Ovary (tissue), 9 donors: ENCODE measurements around the gene XKR7. TPM values are rescaled to one million over a fixed set of nuclear protein-coding genes. Genes with fewer than 3 reads are reported as not detected.

ENCODE experiments used
- DNase-seq, 5 donors: peaks; one replicate each; pipeline ENCODE4 v3.0.0-alpha.2; 2019 to 2020
- H3K27ac ChIP-seq, 2 donors: fragments of 200-600 bp; one replicate each; pipeline versions ENCODE4 v1.5.1 to v1.8.0; 2019 to 2022
- H3K27me3 ChIP-seq: fragments of 200-600 bp; one replicate; pipeline ENCODE4 v1.8.0; 2022
- H3K36me3 ChIP-seq: fragments of 200-600 bp; sonication (generic); one replicate; pipeline ENCODE4 v1.5.1; 2019
- H3K4me1 ChIP-seq: one replicate; pipeline ENCODE4 v1.8.1; 2013; ENCODE audit warnings: mild to moderate bottlenecking, moderate library complexity; ENCODE audit not compliant: insufficient read depth
- H3K4me3 ChIP-seq: fragments of 200-600 bp; sonication (generic); one replicate; pipeline ENCODE4 v1.5.1; 2017
- H3K9me3 ChIP-seq, 2 donors: fragments of 200-600 bp in 1 of 2; sonication (generic) in 1 of 2; one replicate each; pipeline versions ENCODE4 v1.5.1 to v1.8.1; 2013 to 2019; ENCODE audit warnings: mild to moderate bottlenecking in 1 of 2, moderate library complexity in 1 of 2
- EP300 ChIP-seq: sonication (generic); formaldehyde crosslinking; IDR thresholded peaks from one replicate; pipeline ENCODE4 v1.6.1; 2017; ENCODE audit warnings: antibody characterized with exemption
- POLR2A ChIP-seq: fragments of 450-650 bp; IDR thresholded peaks from one replicate; pipeline ENCODE4 v1.6.1; 2017; ENCODE audit warnings: antibody characterized with exemption, mild to moderate bottlenecking, moderate library complexity
- WGBS, 3 donors: extraction: QIAGEN DNeasy Blood & Tissue Kit in 1 of 3; methylation state at CpG; one replicate each; pipeline versions ENCODE4 v1.1.5 to v1.1.7; 2013 to 2017; 5-methylcytosine and 5-hydroxymethylcytosine counted together
- intact Hi-C, 4 donors: fragments of 100-400 bp; cut with DNase I; formaldehyde crosslinking; loops; one replicate each; pipeline versions ENCODE4 v1.11.0 to v1.15.1; 2022 to 2023
- polyA plus RNA-seq, 2 donors: library from polyadenylated mRNA; stranded (reverse); fragments of 200-250 nt in 1 of 2; fragments of 350-450 nt in 1 of 2; fragmentation: Illumina TruSeq in 1 of 2; extraction: RNeasy Lipid Tissue Mini Kit (QIAGEN cat#74804) in 1 of 2; gene quantifications; one replicate each; pipeline ENCODE4 v1.2.3, GENCODE V29; 2013 to 2014
- total RNA-seq, 7 donors: library from RNA; depleted of rRNA in 2 of 7; stranded (reverse); fragments of >200 nt in 2 of 7; fragmentation: NEBNext Ultra II Directional in 3 of 7; extraction: Animal tissue kit (Norgen Biotek cat#: 25700) in 3 of 7; gene quantifications; one replicate each; pipeline versions ENCODE4 v1.1.0 to v1.2.4, GENCODE V29; 2016 to 2023
- TF ChIP-seq, protein P1 (sequence below), 3 donors: fragments of 450-650 bp in 2 of 3; fragments of 200-600 bp in 1 of 3; IDR thresholded peaks; one replicate each; pipeline versions ENCODE4 v1.5.1 to v1.8.0; 2016 to 2022; ENCODE audit warnings: antibody characterized with exemption in 3 of 3, mild to moderate bottlenecking in 1 of 3
- donor health status: DM: no; HTN: no; CAD: no; lungs with moderate emphysema.
- donor health status: DM: no; HTN: no; CAD: no.
- donor health status: Bipolar disorder and iron deficiency.
- donor health status: DM: yes; HTN: yes; CAD: no.
- donor health status: DM: no; HTN: no; CAD: no.
- donor health status: DM: yes; HTN: yes; CAD: no.

XKR7 gene
- total and polyA plus RNA-seq, 9 donors: not detected

DNA sequence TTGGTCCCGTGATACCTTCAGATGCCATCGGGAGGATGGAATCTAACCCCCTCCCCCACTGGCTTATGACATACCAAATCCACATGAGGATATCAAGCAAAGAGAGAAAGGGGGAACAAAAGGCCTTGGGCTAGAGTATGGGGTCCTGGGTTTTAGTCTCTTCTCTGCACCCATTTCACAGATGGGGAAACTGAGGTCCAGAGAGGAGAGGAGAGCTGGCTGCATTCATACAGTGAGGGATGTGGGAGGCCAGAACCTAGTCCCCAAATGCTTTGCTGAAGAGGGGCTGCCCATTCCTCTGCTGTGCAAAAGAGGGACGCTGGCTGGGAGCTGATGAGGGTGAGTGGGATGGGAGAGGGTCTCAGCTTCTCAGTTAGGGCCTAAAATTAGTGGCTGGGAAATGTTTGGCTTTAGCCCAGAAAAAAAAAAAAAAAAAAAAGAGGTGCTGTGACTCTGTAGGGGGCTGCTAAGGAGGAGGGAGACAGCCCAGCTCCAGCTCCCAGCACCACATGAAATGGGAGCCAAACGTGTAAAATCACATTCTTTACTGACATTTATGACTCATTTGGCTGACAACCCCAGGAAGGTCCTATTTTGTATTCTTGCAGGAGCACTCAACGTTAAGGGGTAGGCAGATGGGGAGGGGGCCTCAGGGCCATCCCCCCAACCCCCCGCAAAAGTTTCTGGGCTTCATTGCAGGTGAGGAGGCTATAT, 11.9 kb downstream of the XKR7 start:
- no peaks in the 10 kb centered on the region for H3K9me3 ChIP-seq
- intact Hi-C loops: no loop called here

DNA sequence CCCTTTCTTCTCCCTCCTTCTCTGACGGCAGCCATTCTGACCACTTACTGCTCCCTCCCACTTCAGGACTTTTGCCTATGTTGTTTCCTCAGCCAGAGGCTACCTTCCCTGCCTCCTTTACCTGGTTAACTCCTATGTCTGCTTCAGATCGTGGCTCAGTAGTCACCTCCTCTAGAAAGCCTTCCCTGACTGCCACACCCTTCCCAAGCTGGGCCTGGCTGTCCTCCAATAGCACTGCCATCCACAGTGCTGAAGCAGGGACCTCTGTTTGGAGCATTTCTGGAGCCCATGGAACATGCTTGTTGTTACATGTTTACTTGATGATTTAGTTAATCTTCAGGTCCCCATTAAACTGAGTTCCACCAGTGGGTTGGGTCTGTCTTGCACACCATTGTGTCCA, 13.8 kb downstream of the XKR7 start:
- H3K36me3 ChIP-seq: no peaks in the 10 kb centered on the region
- no peak overlapping the region for H3K4me3 ChIP-seq
- H3K27me3 ChIP-seq: no peaks in the 10 kb centered on the region
- H3K4me1 ChIP-seq: no peaks in the 10 kb centered on the region
- H3K27ac ChIP-seq: no peak overlapping the region
- no peak for DNase-seq
- no peaks in the 10 kb centered on the region for H3K9me3 ChIP-seq
- intact Hi-C loops: no loop called here
- TF ChIP-seq POLR2A: no peak
- TF ChIP-seq EP300: no peak
- TF ChIP-seq, protein P1, sequence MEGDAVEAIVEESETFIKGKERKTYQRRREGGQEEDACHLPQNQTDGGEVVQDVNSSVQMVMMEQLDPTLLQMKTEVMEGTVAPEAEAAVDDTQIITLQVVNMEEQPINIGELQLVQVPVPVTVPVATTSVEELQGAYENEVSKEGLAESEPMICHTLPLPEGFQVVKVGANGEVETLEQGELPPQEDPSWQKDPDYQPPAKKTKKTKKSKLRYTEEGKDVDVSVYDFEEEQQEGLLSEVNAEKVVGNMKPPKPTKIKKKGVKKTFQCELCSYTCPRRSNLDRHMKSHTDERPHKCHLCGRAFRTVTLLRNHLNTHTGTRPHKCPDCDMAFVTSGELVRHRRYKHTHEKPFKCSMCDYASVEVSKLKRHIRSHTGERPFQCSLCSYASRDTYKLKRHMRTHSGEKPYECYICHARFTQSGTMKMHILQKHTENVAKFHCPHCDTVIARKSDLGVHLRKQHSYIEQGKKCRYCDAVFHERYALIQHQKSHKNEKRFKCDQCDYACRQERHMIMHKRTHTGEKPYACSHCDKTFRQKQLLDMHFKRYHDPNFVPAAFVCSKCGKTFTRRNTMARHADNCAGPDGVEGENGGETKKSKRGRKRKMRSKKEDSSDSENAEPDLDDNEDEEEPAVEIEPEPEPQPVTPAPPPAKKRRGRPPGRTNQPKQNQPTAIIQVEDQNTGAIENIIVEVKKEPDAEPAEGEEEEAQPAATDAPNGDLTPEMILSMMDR (IDR thresholded peaks at IDR 0.05): no peak
- WGBS, 3 donors: 72 to 80% (median 79%) methylated on average over 2 of the region's 2 CpGs

More for the DNA sequence above, 11.9 kb downstream of the XKR7 start:
- Histone ChIP-seq H3K36me3 (no peaks in the 10 kb centered on the region), H3K4me1 (no peaks in the 10 kb centered on the region), H3K27me3 (no peaks in the 10 kb centered on the region), H3K27ac (no peak overlapping the region), H3K4me3 (no peak overlapping the region)
- WGBS, 3 donors: 43 to 46% (median 45%) methylated on average over 6 of the region's 6 CpGs
- no peak for DNase-seq
- TF ChIP-seq EP300 (no peak), POLR2A (no peak)
- TF ChIP-seq, protein P1 (IDR thresholded peaks at IDR 0.05): no peak

DNA sequence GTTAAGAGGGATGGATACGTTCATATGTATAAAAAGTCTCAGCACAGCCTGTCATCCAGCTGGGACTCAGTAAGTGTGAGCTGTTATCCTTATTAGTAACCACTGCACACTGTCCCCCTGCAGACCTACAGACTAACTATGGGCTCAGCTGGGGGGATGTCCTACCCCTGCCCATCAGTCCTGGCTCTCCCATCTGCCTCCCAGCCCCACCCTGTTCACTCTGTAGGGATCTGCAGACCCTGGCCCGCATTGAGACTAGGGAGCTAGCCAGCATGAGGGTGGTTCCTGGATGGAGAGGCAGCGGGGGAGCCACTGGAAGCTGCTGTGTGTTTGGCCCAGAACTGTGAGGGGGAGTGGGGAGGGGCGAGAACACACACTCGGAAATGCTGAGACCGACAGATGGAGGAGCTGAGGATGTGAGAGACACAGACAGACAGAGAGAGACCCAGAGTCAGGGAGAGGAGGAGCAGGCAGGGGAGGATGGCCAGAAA, 17.1 kb downstream of the XKR7 start:
- no peak for DNase-seq
- Histone ChIP-seq H3K4me3 (no peak overlapping the region), H3K36me3 (no peaks in the 10 kb centered on the region), H3K4me1 (no peaks in the 10 kb centered on the region), H3K27ac (no peak overlapping the region), H3K27me3 (no peaks in the 10 kb centered on the region), H3K9me3 (no peaks in the 10 kb centered on the region)
- TF ChIP-seq EP300 (no peak), POLR2A (no peak)
- TF ChIP-seq, protein P1 (IDR thresholded peaks at IDR 0.05): no peak
- intact Hi-C loops: no loop called here
- WGBS, 3 donors: 6 to 11% (median 6%) methylated on average over 6 of the region's 6 CpGs

DNA sequence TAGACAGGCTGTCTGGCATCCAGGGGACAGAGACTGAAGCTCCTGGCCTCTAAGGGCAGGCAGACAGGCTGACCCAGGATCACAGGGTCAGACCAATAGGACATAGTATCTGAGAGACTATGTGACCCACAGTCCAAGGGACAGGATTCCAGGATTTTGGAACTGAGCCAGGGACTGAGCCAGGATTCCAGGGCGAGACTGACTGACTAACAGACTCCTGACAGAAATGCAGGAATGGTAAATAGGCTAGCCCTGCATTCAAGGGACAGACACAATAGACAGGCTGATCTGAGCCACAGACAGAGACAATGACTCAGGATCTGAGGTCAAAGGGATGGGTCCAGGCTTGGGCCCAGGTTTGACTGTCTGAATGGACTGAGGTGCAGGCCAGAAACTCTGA, 19.8 kb downstream of the XKR7 start:
- H3K27ac ChIP-seq: no peak overlapping the region
- H3K4me1 ChIP-seq: no peaks in the 10 kb centered on the region
- 53 to 84% (median 60%) methylated on average over 1 of the region's 1 CpG for WGBS, 3 donors
- no peak for TF ChIP-seq POLR2A
- TF ChIP-seq EP300: no peak
- TF ChIP-seq, protein P1 (IDR thresholded peaks at IDR 0.05): no peak
- no peak for DNase-seq
- no peak overlapping the region for H3K4me3 ChIP-seq
- H3K27me3 ChIP-seq: no peaks in the 10 kb centered on the region
- H3K9me3 ChIP-seq: no peaks in the 10 kb centered on the region
- H3K36me3 ChIP-seq: no peaks in the 10 kb centered on the region
- intact Hi-C loops: no loop called here
